Keratinocyte (primary cell): ENCODE data around the gene MRPS12. TPM values are rescaled to one million over a fixed set of nuclear protein-coding genes. Genes with fewer than 3 reads are reported as not detected.

ENCODE experiments used
- DNase-seq: peaks from one replicate; pipeline ENCODE4 v3.0.0-alpha.2; 2011; ENCODE audit warnings: low read depth, missing footprints, low spot score
- FAIRE-seq: peaks from 2 replicates; lab custom pipeline; 2011; peaks lifted over from hg19 to GRCh38; lab: Jason Lieb, UNC
- H2AFZ ChIP-seq: 2 replicates; pipeline ENCODE4 v1.6.0; 2012; ENCODE audit warnings: low read length, control low read depth, inconsistent platforms; ENCODE audit not compliant: control insufficient read depth
- H3K27ac ChIP-seq: 2 replicates; pipeline ENCODE4 v1.5.1; 2011; ENCODE audit warnings: low read length; ENCODE audit not compliant: control insufficient read depth, insufficient read depth
- H3K27me3 ChIP-seq: 3 replicates; pipeline ENCODE4 v1.6.0; 2011; ENCODE audit warnings: low read length; ENCODE audit not compliant: control insufficient read depth, insufficient read depth; ENCODE audit errors: extremely low read depth
- H3K36me3 ChIP-seq, 2 experiments: 2 replicates in 1 of 2; 3 replicates in 1 of 2; pipeline ENCODE4 v1.5.1; 2011; ENCODE audit warnings: low read length in 2 of 2, mild to moderate bottlenecking in 1 of 2; ENCODE audit not compliant: control insufficient read depth in 2 of 2, insufficient read depth in 2 of 2; ENCODE audit errors: extremely low read depth in 1 of 2
- H3K4me1 ChIP-seq: 3 replicates; pipeline ENCODE4 v1.5.1; 2011; ENCODE audit warnings: low read length; ENCODE audit not compliant: control insufficient read depth, insufficient read depth; ENCODE audit errors: extremely low read depth
- H3K4me2 ChIP-seq: 3 replicates; pipeline ENCODE4 v1.6.0; 2011; ENCODE audit warnings: low read depth, low read length; ENCODE audit not compliant: control insufficient read depth, insufficient read depth; ENCODE audit errors: extremely low read depth
- H3K4me3 ChIP-seq, 3 experiments: fragments of 200-600 bp in 1 of 3; sonication (generic) in 1 of 3; 2 replicates in 2 of 3; 3 replicates in 1 of 3; pipeline ENCODE4 v1.5.1; 2011 to 2016; ENCODE audit warnings: low read length in 3 of 3, mild to moderate bottlenecking in 3 of 3, control low read depth in 2 of 3, inconsistent platforms in 1 of 3, low read depth in 1 of 3, mixed read lengths in 1 of 3, mixed run types in 1 of 3, moderate library complexity in 1 of 3; ENCODE audit not compliant: control insufficient read depth in 2 of 3, insufficient read depth in 2 of 3; ENCODE audit errors: extremely low read depth in 1 of 3
- H3K79me2 ChIP-seq: 2 replicates; pipeline ENCODE4 v1.6.0; 2012; ENCODE audit warnings: low read length; ENCODE audit not compliant: control insufficient read depth, insufficient read depth
- H3K9ac ChIP-seq: 3 replicates; pipeline ENCODE4 v1.6.0; 2011; ENCODE audit warnings: low read length; ENCODE audit not compliant: control insufficient read depth, insufficient read depth; ENCODE audit errors: extremely low read depth
- H3K9me1 ChIP-seq: 3 replicates; pipeline ENCODE4 v1.6.0; 2011; ENCODE audit warnings: low read length; ENCODE audit not compliant: control insufficient read depth, insufficient read depth; ENCODE audit errors: extremely low read depth
- H3K9me3 ChIP-seq: 2 replicates; pipeline ENCODE4 v1.5.1; 2012; ENCODE audit warnings: low read depth, low read length; ENCODE audit not compliant: control insufficient read depth
- H4K20me1 ChIP-seq: 3 replicates; pipeline ENCODE4 v1.6.0; 2011; ENCODE audit warnings: low read length; ENCODE audit not compliant: control insufficient read depth, insufficient read depth; ENCODE audit errors: extremely low read depth
- EZH2 ChIP-seq: IDR thresholded peaks from one replicate; pipeline ENCODE4 v1.6.1; 2012; ENCODE audit warnings: inconsistent platforms, mild to moderate bottlenecking, low read length, moderate library complexity
- dilution Hi-C: fragments of 300-500 bp; cut with MboI; formaldehyde crosslinking; loops from one replicate; pipeline ENCODE4 v1.7.0; 2020; ENCODE audit warnings: low sequenced_read_pairs; ENCODE audit not compliant: extremely low pct_ligation_motif_present
- polyA plus RNA-seq, 5 experiments: library from polyadenylated mRNA; depleted of rRNA in 3 of 5; stranded (reverse) in 3 of 5; stranded (forward) in 1 of 5; unstranded in 1 of 5; fragments of >200 nt; gene quantifications; 1 replicate in 1 of 5; 2 replicates in 3 of 5; 3 replicates in 1 of 5; pipeline versions ENCODE4 v1.2.1 to v1.2.3, GENCODE V29; 2011 to 2012; ENCODE audit warnings: missing spikeins in 2 of 5, low read depth in 1 of 5, low replicate concordance in 1 of 5
- TF ChIP-seq, protein P1 (sequence below), 3 experiments: IDR thresholded peaks in 1 of 3; conservative IDR thresholded peaks in 1 of 3; optimal IDR thresholded peaks in 1 of 3; 2 replicates in 2 of 3; 3 replicates in 1 of 3; pipeline versions ENCODE3 to v1.5.1; 2011; ENCODE audit warnings: low read length in 3 of 3, mild to moderate bottlenecking in 3 of 3, moderate library complexity in 2 of 3, control low read depth in 1 of 3, inconsistent platforms in 1 of 3; ENCODE audit not compliant: insufficient read depth in 2 of 3; ENCODE audit errors: extremely low read depth in 1 of 3

Gene MRPS12
- polyA plus RNA-seq, 1 donor (not counting 4 experiments of a cell fraction or from before 2014, with no cell fraction given): 37.7 TPM

- dilution Hi-C loops: no loop called here
- no peak for DNase-seq
- peak overlapping the region; percentile 75 for H3K27ac ChIP-seq
These were observed 44.0 kb downstream of the MRPS12 start for GRCh38 chr19:38974624-38975213.

DNA sequence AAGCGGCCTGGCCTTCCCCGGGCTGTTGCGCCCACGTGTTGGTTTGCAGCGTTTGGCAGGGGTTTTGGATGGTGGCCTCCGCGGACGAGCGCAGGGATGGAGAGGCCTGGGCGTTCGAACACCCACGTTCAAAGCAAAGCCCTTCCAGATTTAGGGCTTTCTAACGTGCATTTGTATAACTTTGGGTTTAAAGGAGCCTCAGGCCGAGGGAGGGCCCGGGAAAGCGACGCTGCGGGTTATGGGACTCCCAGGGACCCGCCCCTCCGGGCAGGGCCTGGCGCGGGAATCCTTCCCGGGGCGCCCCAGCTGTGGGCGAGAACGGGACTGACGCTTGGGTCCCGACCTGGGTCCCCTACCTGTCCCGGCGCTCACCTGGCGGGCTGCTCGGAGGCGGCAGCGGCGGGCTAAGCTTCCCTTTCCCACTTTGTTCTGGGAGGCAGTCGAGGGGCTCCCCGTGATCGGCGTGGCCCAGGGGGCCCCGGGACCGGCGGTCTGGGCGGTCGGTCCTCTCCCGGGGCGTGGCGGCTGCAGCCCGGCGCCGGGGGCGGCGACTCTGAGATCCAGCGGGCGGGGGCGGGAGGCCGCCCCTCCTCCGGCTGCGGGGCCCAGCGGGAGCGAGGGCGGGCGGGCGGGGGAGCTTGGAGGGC, 44.6 kb downstream of the MRPS12 start, which contains the start of gene FBXO17:
Gene FBXO17, minus strand, starts transcription at position 529 of the 647 bp plus-strand sequence. CDS start 25,423 bp downstream, outside the sequence.
- Histone ChIP-seq H3K4me1 (peaks cover 7% of the 10 kb centered on the region), H3K79me2 (no peaks in the 10 kb centered on the region), H2AFZ (peak within 1 kb of the TSS; percentile 87), H3K27me3 (no peaks in the 10 kb centered on the region), H3K27ac (peak within 1 kb of the TSS; percentile 75), H4K20me1 (no peaks in the 10 kb centered on the region), H3K9me1 (no peaks in the 10 kb centered on the region), H3K4me2 (peak within 1 kb of the TSS; percentile 83), H3K36me3 (no peaks in the 10 kb centered on the region), H3K9me3 (no peaks in the 10 kb centered on the region), H3K9ac (peak within 1 kb of the TSS; percentile 78), H3K4me3 (peak within 1 kb of the TSS; percentile 56 to 73 (median 71))
- FAIRE-seq (no peak), DNase-seq (no peak)
- TF ChIP-seq, protein P1, sequence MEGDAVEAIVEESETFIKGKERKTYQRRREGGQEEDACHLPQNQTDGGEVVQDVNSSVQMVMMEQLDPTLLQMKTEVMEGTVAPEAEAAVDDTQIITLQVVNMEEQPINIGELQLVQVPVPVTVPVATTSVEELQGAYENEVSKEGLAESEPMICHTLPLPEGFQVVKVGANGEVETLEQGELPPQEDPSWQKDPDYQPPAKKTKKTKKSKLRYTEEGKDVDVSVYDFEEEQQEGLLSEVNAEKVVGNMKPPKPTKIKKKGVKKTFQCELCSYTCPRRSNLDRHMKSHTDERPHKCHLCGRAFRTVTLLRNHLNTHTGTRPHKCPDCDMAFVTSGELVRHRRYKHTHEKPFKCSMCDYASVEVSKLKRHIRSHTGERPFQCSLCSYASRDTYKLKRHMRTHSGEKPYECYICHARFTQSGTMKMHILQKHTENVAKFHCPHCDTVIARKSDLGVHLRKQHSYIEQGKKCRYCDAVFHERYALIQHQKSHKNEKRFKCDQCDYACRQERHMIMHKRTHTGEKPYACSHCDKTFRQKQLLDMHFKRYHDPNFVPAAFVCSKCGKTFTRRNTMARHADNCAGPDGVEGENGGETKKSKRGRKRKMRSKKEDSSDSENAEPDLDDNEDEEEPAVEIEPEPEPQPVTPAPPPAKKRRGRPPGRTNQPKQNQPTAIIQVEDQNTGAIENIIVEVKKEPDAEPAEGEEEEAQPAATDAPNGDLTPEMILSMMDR (optimal IDR thresholded peaks at IDR 0.05 in 1 of 3, IDR thresholded peaks at IDR 0.05 in 1 of 3, conservative IDR thresholded peaks at IDR 0.05 in 1 of 3; ENCODE audit: extremely low read depth in 1 of 3, insufficient read depth in 2 of 3, low read length in 3 of 3): no peak
- TF ChIP-seq EZH2: no peak
- dilution Hi-C loops: no loop called here

More at GRCh38 chr19:38974624-38975213, 44.0 kb downstream of the MRPS12 start:
- H3K9me3 ChIP-seq: no peaks in the 10 kb centered on the region
- H3K4me3 ChIP-seq: peak overlapping the region; percentile 56 to 73 (median 63)
- no peaks in the 10 kb centered on the region for H3K27me3 ChIP-seq
- H4K20me1 ChIP-seq: no peaks in the 10 kb centered on the region
- H3K9me1 ChIP-seq: no peaks in the 10 kb centered on the region
- H3K36me3 ChIP-seq: no peaks in the 10 kb centered on the region
- peak overlapping the region; percentile 87 for H2AFZ ChIP-seq
- no peaks in the 10 kb centered on the region for H3K79me2 ChIP-seq
- no peak for FAIRE-seq
- peak overlapping the region; percentile 78 for H3K9ac ChIP-seq
- peak overlapping the region; percentile 83 for H3K4me2 ChIP-seq
- peaks cover 7% of the 10 kb centered on the region for H3K4me1 ChIP-seq
- TF ChIP-seq EZH2: no peak
- TF ChIP-seq, protein P1 (optimal IDR thresholded peaks at IDR 0.05 in 1 of 3, IDR thresholded peaks at IDR 0.05 in 1 of 3, conservative IDR thresholded peaks at IDR 0.05 in 1 of 3; ENCODE audit: extremely low read depth in 1 of 3, insufficient read depth in 2 of 3, low read length in 3 of 3): no peak
